ENCODE data around the gene ARHGEF10L.
"Not testable (repeated sequence)": the region's sequence is repeated elsewhere in the genome, so short reads cannot be mapped to it uniquely, and the experiment has no call there.

Gene ARHGEF10L

GRCh38 chr1:17615157-17615556, 75.7 kb downstream of the ARHGEF10L start:
- no peak for DNase-seq

DNA sequence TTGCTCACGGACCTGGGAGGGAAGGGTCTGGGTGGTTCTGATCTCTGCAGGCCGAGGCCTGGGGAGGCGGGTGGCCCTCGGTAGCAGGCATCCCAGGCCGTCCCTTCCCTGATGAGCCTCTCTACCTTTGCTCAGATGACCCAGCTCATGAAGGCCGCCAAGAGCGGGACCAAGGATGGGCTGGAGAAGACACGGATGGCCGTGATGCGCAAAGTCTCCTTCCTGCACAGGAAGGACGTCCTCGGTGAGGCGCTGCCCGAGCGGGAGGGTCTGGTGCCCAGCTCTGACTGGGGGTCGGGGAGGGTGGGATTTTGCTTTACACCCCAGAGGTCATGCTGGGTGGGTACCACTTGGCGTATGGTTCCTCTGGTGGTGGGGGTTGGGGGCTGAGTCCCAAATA, 76.5 kb downstream of the ARHGEF10L start:
- no peak for DNase-seq

DNA sequence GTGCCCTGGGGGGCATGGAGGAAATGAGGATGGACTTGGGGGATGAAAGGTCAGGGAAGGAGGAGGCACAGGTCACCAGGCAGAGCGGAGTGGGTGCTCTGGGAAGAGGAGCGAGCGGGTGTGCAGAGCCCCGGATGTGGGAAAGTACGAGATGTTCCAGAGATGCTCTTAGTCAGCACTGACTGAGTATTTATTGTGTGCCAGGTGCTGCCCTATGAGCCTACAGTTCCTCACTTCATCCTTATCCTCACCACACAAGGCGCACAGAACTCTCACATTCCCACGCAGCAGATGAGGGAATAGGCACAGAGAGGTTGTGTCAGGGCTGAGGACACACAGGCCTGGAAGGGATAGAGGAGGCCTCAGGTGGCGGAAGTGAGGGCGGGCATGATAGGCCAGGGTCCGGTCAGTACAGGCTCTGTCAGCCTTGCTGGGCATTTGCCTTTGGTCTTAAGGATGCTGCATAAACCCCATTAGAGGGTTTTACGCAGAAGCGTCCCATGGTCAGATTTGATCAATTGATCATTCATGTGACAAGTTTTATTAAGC, 77.3 kb downstream of the ARHGEF10L start:
- no peak for DNase-seq

- DNase-seq = no peak
Observed at GRCh38 chr1:17617787-17618557, 78.5 kb downstream of the ARHGEF10L start.

- DNase-seq = no peak
Observed at GRCh38 chr1:17618558-17619247, 79.2 kb downstream of the ARHGEF10L start.

DNA sequence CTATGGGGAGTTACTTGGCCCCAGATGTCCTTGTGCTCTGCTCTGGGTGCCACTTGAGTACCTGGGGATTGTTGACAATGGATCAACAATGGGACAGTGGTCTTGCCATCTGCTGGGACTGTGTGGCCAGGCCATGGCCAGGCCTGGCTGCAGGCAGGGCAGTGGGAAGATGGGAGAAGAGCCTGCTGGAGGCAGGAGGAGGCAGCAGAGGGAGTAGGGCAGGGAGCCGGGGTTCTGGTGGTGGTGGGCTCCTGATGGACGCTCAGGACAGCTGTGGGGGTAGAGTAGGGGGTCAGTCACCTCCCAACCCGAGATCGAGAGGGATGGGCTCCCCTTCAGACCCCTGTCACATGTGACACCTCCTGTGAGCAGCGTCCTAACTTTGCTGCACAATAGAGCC, 81.0 kb downstream of the ARHGEF10L start:
- DNase-seq = no peak

DNA sequence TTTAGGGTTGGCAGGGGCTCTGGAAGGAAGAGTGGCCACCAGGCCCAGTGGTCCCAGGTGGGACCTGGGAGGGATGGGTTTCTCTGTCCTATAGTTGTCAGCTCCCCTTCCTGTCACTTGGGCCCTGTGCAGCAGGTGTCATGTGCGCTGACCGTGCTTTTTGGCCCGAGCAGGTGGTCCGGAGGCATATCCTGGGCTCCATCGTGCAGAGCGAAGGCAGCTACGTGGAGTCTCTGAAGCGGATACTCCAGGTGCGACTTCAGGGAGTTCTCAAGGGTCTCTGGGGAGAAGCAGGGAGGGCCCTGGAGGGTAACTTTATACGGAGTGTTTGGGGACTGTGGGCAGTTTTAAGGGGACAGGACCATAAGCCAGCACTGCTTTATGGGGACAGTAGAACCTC, 82.2 kb downstream of the ARHGEF10L start:
- DNase-seq = no peak

DNA sequence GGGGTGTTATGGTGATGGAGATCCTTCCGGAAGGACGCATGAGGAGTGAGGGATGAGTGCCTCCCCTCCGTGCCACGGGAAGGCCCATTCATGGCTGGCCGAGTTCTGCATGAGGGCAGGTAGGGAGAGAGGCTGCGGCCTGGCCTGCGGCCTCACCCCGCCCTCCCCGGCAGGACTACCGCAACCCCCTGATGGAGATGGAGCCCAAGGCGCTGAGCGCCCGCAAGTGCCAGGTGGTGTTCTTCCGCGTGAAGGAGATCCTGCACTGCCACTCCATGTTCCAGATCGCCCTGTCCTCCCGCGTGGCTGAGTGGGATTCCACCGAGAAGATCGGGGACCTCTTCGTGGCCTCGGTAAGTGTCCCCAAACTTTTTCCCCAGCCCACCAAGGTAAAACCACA, 83.3 kb downstream of the ARHGEF10L start:
- no peak for DNase-seq

GRCh38 chr1:17624611-17625233, 85.2 kb downstream of the ARHGEF10L start:
- DNase-seq = no peak

- no peak for DNase-seq
Observed at GRCh38 chr1:17627239-17628052, 87.9 kb downstream of the ARHGEF10L start.

- DNase-seq = not testable (repeated sequence)
Observed at GRCh38 chr1:17629046-17629445, 89.5 kb downstream of the ARHGEF10L start.

DNA sequence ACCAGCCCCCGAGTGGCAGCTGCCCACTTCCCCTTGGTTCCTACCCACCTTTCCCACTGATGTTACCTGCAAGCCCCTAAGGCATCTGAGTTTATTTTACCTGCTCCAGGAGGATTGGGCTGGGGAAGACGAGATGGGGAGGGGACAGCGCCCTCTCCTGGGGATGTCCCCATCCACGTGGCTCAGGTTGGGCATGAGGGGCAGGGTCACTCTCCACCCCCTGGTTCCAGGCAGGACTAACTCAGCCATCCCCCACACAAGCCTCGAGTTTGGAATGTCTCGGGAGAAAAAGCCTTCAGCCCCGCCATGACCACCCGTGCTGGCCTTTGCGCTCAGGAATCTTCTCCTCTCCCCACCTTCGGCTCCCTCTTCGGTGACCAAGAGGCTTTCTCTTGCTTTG, 90.0 kb downstream of the ARHGEF10L start:
- no peak for DNase-seq

DNA sequence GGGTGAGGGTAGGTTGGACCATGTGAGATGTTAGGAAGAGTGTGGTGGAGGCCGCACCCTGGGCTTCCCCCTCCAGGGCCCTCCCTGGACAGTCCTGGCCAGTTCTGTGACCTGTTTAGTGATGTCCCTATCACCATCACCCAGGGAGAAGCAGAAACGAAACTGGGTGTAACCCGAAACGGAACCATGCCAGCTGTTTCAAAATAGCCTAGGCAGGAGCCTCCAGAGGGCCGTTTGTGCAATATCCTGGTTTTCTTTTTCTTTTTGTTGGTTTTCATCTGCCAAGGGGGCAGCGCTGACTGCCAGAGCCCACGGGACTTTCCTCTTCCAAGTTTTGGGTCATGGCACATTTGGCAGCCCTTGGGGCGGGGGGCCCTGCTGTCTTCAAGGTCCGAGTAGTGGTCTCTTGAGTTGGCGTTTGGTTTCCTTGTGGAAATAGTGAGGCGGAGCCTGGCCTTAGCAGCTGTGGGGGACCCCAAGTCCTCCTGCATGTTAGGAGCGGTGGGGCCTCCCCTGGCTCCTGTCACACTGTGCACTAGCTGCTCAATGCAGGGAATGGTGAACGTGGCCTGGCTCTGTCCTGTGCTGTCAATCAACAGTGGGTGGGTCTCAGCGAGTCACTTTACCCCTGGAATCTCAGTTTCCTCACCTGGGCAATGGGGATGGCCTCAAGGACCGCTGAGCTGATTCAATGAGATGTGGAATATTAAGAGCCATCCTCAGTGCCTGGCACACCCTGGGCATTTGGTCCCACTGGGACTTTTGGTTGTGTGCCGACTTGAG, 90.7 kb downstream of the ARHGEF10L start:
- DNase-seq = peak; percentile 41

DNA sequence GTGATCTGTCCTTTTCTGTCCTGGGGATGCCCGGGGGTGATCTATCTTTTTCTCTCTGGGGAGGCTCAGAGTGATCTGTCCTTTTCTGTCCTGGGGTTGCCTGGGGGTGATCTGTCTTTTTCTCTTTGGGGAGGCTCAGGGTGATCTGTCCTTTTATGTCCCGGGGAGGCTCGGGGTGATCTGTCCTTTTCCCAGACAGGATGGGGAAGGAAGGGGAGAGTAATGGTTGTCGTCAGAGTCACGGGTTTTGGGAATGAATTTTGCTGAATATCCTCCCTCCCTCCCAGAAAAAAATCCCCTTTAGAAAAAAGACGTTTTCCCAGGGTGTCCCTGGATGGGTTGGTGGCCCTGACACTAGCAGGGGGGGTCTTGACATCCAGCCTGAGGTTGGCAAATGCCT, 91.5 kb downstream of the ARHGEF10L start:
- no peak for DNase-seq

DNA sequence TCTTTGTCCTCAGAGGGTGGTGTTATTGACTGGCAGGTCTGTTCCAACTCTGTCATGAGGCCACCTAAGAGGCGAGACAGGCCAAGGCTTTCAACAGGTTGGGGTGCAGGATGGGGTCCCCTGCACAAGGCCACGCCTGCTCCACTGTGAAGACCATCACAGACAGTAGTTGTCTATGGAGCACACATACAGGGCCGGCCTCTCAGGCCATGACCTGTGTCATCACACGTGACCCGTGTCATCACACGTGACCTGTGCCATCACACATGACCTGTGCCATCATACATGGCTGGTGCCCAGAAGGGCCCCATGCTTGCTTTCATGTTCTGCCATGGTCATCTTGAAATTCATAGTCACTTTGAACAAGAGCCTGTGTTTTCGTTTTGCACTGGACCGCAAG, 91.9 kb downstream of the ARHGEF10L start:
- DNase-seq = no peak

DNA sequence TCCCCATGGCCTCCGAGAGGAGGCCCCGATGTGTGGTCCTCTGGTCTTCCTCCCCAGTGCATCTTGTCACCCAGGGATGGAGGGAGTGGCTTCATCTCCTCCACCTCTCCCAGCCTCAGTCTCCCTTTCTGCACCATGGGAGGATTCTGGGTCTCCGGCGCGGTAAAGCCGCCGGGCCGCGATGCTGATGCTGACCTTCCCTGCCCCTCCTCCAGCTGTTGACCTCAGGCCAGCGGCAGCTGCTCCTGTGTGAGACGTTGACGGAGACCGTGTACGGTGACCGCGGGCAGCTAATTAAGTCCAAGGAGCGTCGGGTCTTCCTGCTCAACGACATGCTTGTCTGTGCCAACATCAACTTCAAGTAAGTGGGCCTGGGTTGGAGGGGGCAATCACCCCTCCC, 92.6 kb downstream of the ARHGEF10L start:
- DNase-seq = no peak

GRCh38 chr1:17632541-17633184, 93.2 kb downstream of the ARHGEF10L start:
- DNase-seq = no peak

DNA sequence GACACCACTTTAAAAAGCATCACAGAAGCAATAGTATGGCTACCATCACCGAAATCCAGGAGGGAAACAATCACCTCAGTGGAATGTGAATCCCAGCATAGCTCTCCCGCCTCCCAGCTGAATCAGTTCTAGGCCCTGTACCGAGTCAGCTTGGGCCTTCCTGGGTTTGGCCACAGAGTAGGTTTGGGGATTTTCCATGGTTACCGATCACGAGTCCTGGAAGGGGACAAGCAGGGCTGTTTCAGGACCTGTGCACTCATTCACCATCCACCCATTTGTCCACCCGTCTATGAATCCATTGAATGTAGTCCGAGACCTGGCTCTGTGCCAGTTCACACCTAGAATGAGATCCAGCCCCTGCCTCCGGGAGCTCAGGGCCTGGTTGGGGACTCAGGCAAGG, 94.2 kb downstream of the ARHGEF10L start:
- no peak for DNase-seq

- no peak for DNase-seq
Observed at GRCh38 chr1:17635276-17635675, 95.8 kb downstream of the ARHGEF10L start.

GRCh38 chr1:17635811-17636210, 96.3 kb downstream of the ARHGEF10L start:
- DNase-seq = peak; percentile 32

GRCh38 chr1:17636612-17637011, 97.1 kb downstream of the ARHGEF10L start:
- no peak for DNase-seq

GRCh38 chr1:17637055-17637454, 97.6 kb downstream of the ARHGEF10L start:
- no peak for DNase-seq
